ENCODE measurements around the gene PTK6. TPM values are rescaled to one million over a fixed set of nuclear protein-coding genes. Genes with fewer than 3 reads are reported as not detected.
A peak's percentile ranks its signal among the peaks of the same experiment; 100 is the strongest.

The PTK6 gene
- total RNA-seq, 1 donor from 2014 or later = 0.49 TPM

- H3K27ac Mint-ChIP-seq = no peak overlapping the region
These were observed 40.5 kb downstream of the PTK6 start for GRCh38 chr20:63496596-63497120.

GRCh38 chr20:63495741-63496595 is 41.2 kb downstream of the PTK6 start:
- H3K27ac Mint-ChIP-seq = no peak overlapping the region
- peaks cover 4% of the 10 kb centered on the region for H3K4me1 Mint-ChIP-seq
- H3K4me3 Mint-ChIP-seq = peak overlapping the region; percentile 59
- no peaks in the 10 kb centered on the region for H3K36me3 Mint-ChIP-seq (ENCODE audit: low read depth)
- POLR2A ChIA-PET = interaction anchor here (0.6 to 2.8 kb wide), 5 partner anchors 24 to 627 kb away, joined by 3 to 21 read pairs (median 5); partner anchors contain the start of gene PPDPF
- peak; percentile 74 for ATAC-seq (ENCODE audit: low read depth)
- peaks cover 9% of the 10 kb centered on the region for H3K27me3 Mint-ChIP-seq
- CTCF ChIA-PET = interaction anchor here (0.8 to 2.3 kb wide), 11 partner anchors 14 to 625 kb away, joined by 3 to 12 read pairs (median 4); partner anchors contain the start of genes PPDPF, PTK6 and TPD52L2
- no peaks in the 10 kb centered on the region for H3K9me3 Mint-ChIP-seq
- DNase-seq = peak; percentile 73
- TF ChIP-seq CTCF (IDR thresholded peaks at IDR 0.05) = peak; percentile 58
- intact Hi-C loops (cut with micrococcal nuclease) = loop anchor here (1.0 to 5.0 kb wide), 7 partner anchors 24 to 626 kb away; partner anchors contain the start of genes PPDPF and PTK6

More at GRCh38 chr20:63496596-63497120, 40.5 kb downstream of the PTK6 start:
- TF ChIP-seq CTCF (IDR thresholded peaks at IDR 0.05) = no peak
- Mint-ChIP-seq H3K4me1 (peaks cover 4% of the 10 kb centered on the region), H3K4me3 (no peak overlapping the region), H3K27me3 (peaks cover 10% of the 10 kb centered on the region), H3K36me3 (ENCODE audit: low read depth) (no peaks in the 10 kb centered on the region), H3K9me3 (no peaks in the 10 kb centered on the region)
- intact Hi-C loops (cut with micrococcal nuclease) = loop anchor here (1.0 to 5.0 kb wide), 7 partner anchors 24 to 626 kb away; partner anchors contain the start of genes PPDPF and PTK6
- POLR2A ChIA-PET = interaction anchor here (0.6 to 2.8 kb wide), 6 partner anchors 23 to 626 kb away, joined by 3 to 21 read pairs (median 5); partner anchors contain the start of gene PPDPF
- CTCF ChIA-PET = interaction anchor here (0.6 to 2.3 kb wide), 11 partner anchors 13 to 542 kb away, joined by 3 to 12 read pairs (median 4); partner anchors contain the start of genes PPDPF, PTK6 and TPD52L2
- DNase-seq (no peak), ATAC-seq (ENCODE audit: low read depth) (no peak)

DNA sequence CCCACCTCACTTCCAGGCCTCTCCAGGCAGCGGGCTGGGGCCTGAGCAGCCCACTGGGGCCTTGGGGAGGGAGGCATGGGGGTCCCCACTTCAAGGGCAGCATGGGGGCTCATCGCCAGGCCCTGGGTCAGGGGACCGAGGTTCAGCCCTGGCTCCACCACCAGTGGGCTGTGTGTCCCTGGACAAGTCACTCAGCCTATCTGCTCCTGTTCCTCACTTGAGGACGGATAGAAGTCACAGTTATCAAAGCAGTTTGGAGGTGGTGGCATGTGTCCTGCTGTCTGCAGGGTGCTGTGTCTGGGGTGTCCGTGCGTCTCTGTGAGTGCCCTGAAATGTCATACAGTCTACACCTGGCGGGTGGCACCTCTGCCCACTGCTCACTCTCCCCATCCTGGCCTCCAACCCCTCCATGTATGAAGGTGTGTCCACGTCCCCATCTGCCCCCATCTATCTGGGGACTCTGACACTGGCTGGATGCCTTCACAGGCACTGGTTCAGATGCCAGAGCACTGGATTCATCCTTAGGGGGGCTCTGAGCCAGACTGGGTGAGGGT is 41.9 kb downstream of the PTK6 start:
- H3K4me3 Mint-ChIP-seq = no peak overlapping the region
- no peak overlapping the region for H3K27ac Mint-ChIP-seq
- intact Hi-C loops (cut with micrococcal nuclease) = loop anchor here (5.0 kb wide), 1 partner anchor 627 kb away; no protein-coding TSS in a partner anchor
- CTCF ChIA-PET = interaction anchor here (1.0 to 1.6 kb wide), 3 partner anchors 26 to 625 kb away, joined by 3 to 4 read pairs (median 3); partner anchors contain the start of gene PPDPF
- DNase-seq = no peak
- peaks cover 9% of the 10 kb centered on the region for H3K27me3 Mint-ChIP-seq
- ATAC-seq (ENCODE audit: low read depth) = no peak
- TF ChIP-seq CTCF (IDR thresholded peaks at IDR 0.05) = no peak
- no peaks in the 10 kb centered on the region for H3K9me3 Mint-ChIP-seq
- POLR2A ChIA-PET = interaction anchor here (0.6 kb wide), 1 partner anchor 32 kb away, joined by 3 read pairs; no protein-coding TSS in a partner anchor
- no peaks in the 10 kb centered on the region for H3K36me3 Mint-ChIP-seq (ENCODE audit: low read depth)
- peaks cover 4% of the 10 kb centered on the region for H3K4me1 Mint-ChIP-seq

DNA sequence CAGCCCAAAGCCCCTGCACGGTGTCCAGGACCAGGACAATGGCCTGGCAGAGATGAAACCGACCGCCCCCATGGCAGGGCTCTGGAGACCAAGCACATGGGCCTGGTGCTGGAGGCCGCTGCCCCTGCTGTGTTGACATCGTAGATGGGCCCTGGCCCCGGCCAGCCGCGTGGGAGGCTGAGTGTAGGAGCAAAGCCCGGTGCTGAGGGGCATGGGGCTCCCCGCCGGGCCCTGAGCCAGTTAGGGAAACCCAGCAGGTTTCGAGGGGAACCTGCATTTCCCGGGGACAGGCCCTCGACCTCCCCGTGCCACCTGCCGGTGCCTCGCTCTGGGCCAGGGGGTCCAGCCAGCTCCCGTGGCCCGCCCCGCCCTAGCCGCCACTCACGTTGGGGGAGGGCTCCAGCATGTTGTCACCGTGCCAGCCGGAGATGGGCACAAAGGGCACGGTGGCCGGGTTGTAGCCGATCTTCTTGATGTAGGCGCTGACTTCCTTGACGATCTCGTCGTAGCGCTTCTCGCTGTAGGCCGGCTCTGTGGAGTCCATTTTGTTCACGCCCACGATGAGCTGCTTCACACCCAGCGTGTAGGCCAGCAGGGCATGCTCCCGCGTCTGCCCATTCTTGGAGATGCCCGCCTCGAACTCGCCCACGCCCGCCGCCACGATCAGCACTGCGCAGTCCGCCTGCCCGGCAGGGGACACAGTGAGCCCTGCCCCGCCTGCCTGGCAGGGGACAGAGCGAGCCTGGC is 42.6 kb downstream of the PTK6 start:
- DNase-seq (no peak), ATAC-seq (ENCODE audit: low read depth) (no peak)
- Mint-ChIP-seq H3K27me3 (peaks cover 12% of the 10 kb centered on the region), H3K36me3 (ENCODE audit: low read depth) (no peaks in the 10 kb centered on the region), H3K4me3 (no peak overlapping the region), H3K4me1 (peaks cover 4% of the 10 kb centered on the region), H3K27ac (no peak overlapping the region), H3K9me3 (no peaks in the 10 kb centered on the region)
- POLR2A ChIA-PET = no interaction called here
- CTCF ChIA-PET = no interaction called here
- intact Hi-C loops (cut with micrococcal nuclease) = loop anchor here (5.0 kb wide), 1 partner anchor 628 kb away; no protein-coding TSS in a partner anchor
- TF ChIP-seq CTCF (IDR thresholded peaks at IDR 0.05) = no peak
